Fibroblast of lung (primary cell): ENCODE measurements around the gene WFDC2.
"Not testable (repeated sequence)": the region's sequence is repeated elsewhere in the genome, so short reads cannot be mapped to it uniquely, and the experiment has no call there.

Experiments used
- CTCF ChIP-seq, 2 donors: IDR thresholded peaks in 1 of 2; conservative IDR thresholded peaks in 1 of 2; 1 replicate in 1 of 2; 2 replicates in 1 of 2; pipeline ENCODE4 v1.5.1; 2011 to 2012; ENCODE audit warnings: low read length in 2 of 2, control low read depth in 1 of 2, inconsistent platforms in 1 of 2, low read depth in 1 of 2, mild to moderate bottlenecking in 1 of 2
- EZH2 ChIP-seq: IDR thresholded peaks from 2 replicates; pipeline ENCODE4 v1.5.1; 2012; ENCODE audit warnings: low read length, control low read depth, mild to moderate bottlenecking; ENCODE audit errors: missing control alignments

- TF ChIP-seq CTCF (conservative IDR thresholded peaks at IDR 0.05 in 1 of 2, IDR thresholded peaks at IDR 0.05 in 1 of 2; ENCODE audit: low read depth in 1 of 2, low read length in 2 of 2); EZH2: not testable (repeated sequence)
These were observed 8.1 kb downstream of the WFDC2 start for GRCh38 chr20:45477530-45478148.
